ENCODE results near the gene SPANXN3.
"Not testable (repeated sequence)": the region's sequence is repeated elsewhere in the genome, so short reads cannot be mapped to it uniquely, and the experiment has no call there.

Gene SPANXN3

GRCh38 chrX:143517375-143517774, at the start of gene SPANXN3:
SPANXN3 (minus strand) TSS chrX:143517475; CDS start chrX:143517391, 84 bp downstream.
- DNase-seq = not testable (repeated sequence)

GRCh38 chrX:143536176-143536575, 18.9 kb upstream of the SPANXN3 start:
- DNase-seq = peak in 1 of 3 experiments; percentile 8

GRCh38 chrX:143502196-143502595, 15.1 kb downstream of the SPANXN3 start:
- not testable (repeated sequence) for DNase-seq

- DNase-seq = peak in 1 of 3 experiments; percentile 20
These were observed 16.5 kb downstream of the SPANXN3 start for GRCh38 chrX:143500751-143501150.

- no peak for DNase-seq
These were observed 31.2 kb downstream of the SPANXN3 start for GRCh38 chrX:143486105-143486504.

GRCh38 chrX:143476751-143477150, 40.5 kb downstream of the SPANXN3 start:
- DNase-seq = no peak

- DNase-seq = peak in 2 of 3 experiments; percentile 28 to 71
These were observed 44.8 kb downstream of the SPANXN3 start for GRCh38 chrX:143472347-143472938.

- no peak for DNase-seq
These were observed 51.1 kb downstream of the SPANXN3 start for GRCh38 chrX:143466130-143466529.

GRCh38 chrX:143462696-143463095, 54.6 kb downstream of the SPANXN3 start:
- DNase-seq = no peak

GRCh38 chrX:143461606-143462005, 55.7 kb downstream of the SPANXN3 start:
- DNase-seq = no peak
